NCI-H460 (cell line): ENCODE results near the gene PCDH8. TPM values are rescaled to one million over a fixed set of nuclear protein-coding genes. Genes with fewer than 3 reads are reported as not detected.
"Not testable (repeated sequence)": the region's sequence is repeated elsewhere in the genome, so short reads cannot be mapped to it uniquely, and the experiment has no call there.

Experiments used
- DNase-seq: peaks from one replicate; pipeline ENCODE4 v3.0.0-alpha.2; 2016; ENCODE audit warnings: low read depth; ENCODE audit errors: extremely low read depth
- small RNA-seq, 2 experiments: library from RNA; depleted of rRNA; stranded (forward); fragments of <200 nt; gene quantifications; one replicate each; pipeline ENCODE3, GENCODE V24; 2014
- total RNA-seq: library from RNA; depleted of rRNA; stranded (reverse); fragments of >200 nt; shearing (Covaris generic); gene quantifications from 2 replicates; pipeline ENCODE4 v1.2.3, GENCODE V29; 2014; rRNA removed

The PCDH8 gene
- total RNA-seq, 1 experiment from 2014 or later = not detected

DNA sequence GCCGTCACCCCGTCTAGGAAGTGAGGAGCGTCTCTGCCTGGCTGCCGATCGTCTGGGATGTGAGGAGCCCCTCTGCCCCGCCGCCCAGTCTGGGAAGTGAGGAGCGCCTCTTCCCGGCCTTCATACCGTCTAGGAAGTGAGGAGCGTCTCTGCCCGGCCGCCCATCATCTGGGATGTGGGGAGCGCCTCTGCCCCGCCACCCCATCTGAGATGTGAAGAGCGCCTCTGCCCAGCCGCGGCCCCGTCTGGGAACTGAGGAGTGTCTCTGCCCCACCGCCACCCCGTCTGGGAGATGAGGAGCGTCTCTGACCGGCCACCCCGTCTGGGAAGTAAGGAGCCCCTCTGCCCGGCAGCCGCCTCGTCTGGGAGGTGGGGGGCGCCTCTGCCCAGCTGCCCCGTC lies 30.6 kb downstream of the PCDH8 start:
- DNase-seq = not testable (repeated sequence)

DNA sequence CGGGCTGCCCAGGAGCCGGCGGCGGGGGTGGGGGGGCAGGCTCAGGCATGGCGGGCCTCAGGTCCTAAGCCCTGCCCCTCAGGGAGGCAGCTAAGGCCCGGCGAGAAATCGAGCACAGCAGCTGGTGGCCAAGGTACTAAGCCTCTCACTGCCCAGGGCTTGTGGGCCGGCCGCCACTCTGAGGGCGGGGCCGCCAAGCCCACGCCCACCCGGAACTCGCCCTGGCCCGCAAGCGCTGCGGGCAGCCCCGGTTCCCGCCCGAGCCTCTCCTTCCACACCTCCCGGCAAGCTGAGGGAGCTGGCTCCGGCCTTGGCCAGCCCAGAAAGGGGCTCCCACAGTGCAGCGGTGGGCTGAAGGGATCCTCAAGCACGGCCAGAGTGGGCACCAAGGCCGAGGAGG lies 33.1 kb downstream of the PCDH8 start:
- no peak for DNase-seq

- DNase-seq = no peak
Measured at GRCh38 chr13:52812941-52813340, 35.5 kb downstream of the PCDH8 start.

GRCh38 chr13:52811841-52812240 lies 36.6 kb downstream of the PCDH8 start:
- DNase-seq = no peak

GRCh38 chr13:52810526-52810925 lies 37.9 kb downstream of the PCDH8 start:
- DNase-seq = no peak

GRCh38 chr13:52810011-52810410 lies 38.4 kb downstream of the PCDH8 start:
- no peak for DNase-seq

GRCh38 chr13:52809310-52809769 lies 39.1 kb downstream of the PCDH8 start:
- peak; percentile 72 for DNase-seq

GRCh38 chr13:52808842-52809219 lies 39.6 kb downstream of the PCDH8 start:
- DNase-seq = no peak

GRCh38 chr13:52806029-52806428 lies 42.4 kb downstream of the PCDH8 start:
- no peak for DNase-seq

GRCh38 chr13:52804202-52804641 lies 44.2 kb downstream of the PCDH8 start:
- DNase-seq = no peak

- DNase-seq = no peak
Measured at GRCh38 chr13:52800856-52801255, 47.6 kb downstream of the PCDH8 start.

DNA sequence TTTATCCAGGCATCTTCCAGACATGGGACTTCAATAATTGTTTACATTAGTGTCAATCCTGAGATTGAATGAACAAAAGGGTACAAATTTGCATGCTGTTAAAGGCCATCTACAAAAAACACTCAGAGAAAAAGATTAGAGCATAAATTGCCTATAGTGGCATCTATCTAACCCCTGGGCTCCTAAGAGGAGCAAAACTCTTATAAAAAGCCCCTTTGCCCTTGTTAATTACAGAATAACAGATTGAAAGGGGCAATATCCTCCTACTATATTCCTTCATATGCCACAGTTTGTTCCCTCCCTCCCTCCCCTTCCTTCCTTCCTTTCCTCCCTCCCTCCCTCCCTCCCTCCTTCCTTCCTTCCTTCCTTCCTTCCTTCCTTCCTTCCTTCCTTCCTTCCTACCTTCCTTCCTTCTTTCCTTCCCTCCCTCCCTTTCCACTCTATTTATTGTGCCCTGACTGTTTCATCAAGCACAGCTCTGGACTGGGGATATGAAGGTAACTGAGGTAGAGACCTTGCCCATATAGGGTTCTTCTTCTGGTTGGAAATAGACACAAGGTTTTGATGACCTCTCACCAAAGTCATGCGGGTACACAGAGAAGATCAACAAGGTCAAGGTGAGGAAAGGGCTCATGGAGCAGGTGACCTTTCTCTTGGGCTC lies 49.5 kb downstream of the PCDH8 start:
- no peak for DNase-seq

- DNase-seq = no peak
Measured at GRCh38 chr13:52797176-52797575, 51.3 kb downstream of the PCDH8 start.

- DNase-seq = no peak
Measured at GRCh38 chr13:52794589-52794988, 53.9 kb downstream of the PCDH8 start.

DNA sequence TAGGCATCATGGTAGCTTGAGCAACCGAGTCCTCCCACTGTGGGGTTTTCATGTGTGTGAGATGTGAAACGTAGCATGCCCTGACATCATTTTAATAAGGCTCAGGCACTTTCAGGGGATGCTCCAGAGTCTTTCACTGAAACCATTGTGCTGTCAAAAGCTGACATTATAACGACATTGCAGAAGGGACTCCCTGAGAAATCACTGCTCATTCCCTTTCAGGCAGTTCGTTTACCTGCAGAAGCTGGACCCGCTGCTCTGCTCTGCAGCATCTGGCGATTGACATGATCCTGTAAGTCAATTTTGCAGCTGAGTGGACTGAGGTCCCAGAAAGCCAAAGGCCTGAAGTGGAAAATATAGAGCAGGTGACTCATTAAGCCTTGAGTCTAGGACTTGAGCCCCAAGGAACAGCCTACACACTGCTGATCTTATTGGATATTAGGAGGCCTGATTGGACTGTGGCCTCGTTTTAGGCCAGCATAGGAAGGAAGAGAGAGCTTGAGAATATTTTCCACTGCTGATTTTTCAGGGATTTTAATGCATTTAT lies 54.9 kb downstream of the PCDH8 start:
- no peak for DNase-seq

Small RNA genes within 50 kb of the gene (small RNA-seq; reads per million reads assigned to genes)
- gene MIR759 = 0 reads per million in 2 experiments

Other genes starting within 250 kb of the PCDH8 start
- 2.9 and 4.5 TPM in 2 replicates for gene HNRNPA1L2, start 206.2 kb downstream of the PCDH8 start, total RNA-seq
- gene SUGT1, start 195.8 kb downstream of the PCDH8 start, total RNA-seq = 49.2 and 52.3 TPM in 2 replicates
- gene CNMD, start 108.8 kb downstream of the PCDH8 start, total RNA-seq = not detected in 2 replicates
- gene OLFM4, start 180.2 kb upstream of the PCDH8 start, total RNA-seq = not detected in 2 replicates